Esophagus mucosa (tissue), 1 donor: ENCODE data around the gene YLPM1. TPM values are rescaled to one million over a fixed set of nuclear protein-coding genes. Genes with fewer than 3 reads are reported as not detected.
"Not testable (repeated sequence)": the region's sequence is repeated elsewhere in the genome, so short reads cannot be mapped to it uniquely, and the experiment has no call there.

ENCODE experiments used
- ATAC-seq: fragments of 200-7000 bp; cut with Tn5 transposase; one replicate; pipeline ENCODE4 v1.9.1; 2020
- total RNA-seq: library from RNA; stranded (reverse); gene quantifications from one replicate; pipeline ENCODE4 v1.2.4, GENCODE V29; 2023
- donor health status: DM: yes; HTN: yes; CAD: no.

Gene YLPM1, protein sequence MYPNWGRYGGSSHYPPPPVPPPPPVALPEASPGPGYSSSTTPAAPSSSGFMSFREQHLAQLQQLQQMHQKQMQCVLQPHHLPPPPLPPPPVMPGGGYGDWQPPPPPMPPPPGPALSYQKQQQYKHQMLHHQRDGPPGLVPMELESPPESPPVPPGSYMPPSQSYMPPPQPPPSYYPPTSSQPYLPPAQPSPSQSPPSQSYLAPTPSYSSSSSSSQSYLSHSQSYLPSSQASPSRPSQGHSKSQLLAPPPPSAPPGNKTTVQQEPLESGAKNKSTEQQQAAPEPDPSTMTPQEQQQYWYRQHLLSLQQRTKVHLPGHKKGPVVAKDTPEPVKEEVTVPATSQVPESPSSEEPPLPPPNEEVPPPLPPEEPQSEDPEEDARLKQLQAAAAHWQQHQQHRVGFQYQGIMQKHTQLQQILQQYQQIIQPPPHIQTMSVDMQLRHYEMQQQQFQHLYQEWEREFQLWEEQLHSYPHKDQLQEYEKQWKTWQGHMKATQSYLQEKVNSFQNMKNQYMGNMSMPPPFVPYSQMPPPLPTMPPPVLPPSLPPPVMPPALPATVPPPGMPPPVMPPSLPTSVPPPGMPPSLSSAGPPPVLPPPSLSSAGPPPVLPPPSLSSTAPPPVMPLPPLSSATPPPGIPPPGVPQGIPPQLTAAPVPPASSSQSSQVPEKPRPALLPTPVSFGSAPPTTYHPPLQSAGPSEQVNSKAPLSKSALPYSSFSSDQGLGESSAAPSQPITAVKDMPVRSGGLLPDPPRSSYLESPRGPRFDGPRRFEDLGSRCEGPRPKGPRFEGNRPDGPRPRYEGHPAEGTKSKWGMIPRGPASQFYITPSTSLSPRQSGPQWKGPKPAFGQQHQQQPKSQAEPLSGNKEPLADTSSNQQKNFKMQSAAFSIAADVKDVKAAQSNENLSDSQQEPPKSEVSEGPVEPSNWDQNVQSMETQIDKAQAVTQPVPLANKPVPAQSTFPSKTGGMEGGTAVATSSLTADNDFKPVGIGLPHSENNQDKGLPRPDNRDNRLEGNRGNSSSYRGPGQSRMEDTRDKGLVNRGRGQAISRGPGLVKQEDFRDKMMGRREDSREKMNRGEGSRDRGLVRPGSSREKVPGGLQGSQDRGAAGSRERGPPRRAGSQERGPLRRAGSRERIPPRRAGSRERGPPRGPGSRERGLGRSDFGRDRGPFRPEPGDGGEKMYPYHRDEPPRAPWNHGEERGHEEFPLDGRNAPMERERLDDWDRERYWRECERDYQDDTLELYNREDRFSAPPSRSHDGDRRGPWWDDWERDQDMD (N-terminal part only)
- total RNA-seq, result 30.6 TPM

DNA sequence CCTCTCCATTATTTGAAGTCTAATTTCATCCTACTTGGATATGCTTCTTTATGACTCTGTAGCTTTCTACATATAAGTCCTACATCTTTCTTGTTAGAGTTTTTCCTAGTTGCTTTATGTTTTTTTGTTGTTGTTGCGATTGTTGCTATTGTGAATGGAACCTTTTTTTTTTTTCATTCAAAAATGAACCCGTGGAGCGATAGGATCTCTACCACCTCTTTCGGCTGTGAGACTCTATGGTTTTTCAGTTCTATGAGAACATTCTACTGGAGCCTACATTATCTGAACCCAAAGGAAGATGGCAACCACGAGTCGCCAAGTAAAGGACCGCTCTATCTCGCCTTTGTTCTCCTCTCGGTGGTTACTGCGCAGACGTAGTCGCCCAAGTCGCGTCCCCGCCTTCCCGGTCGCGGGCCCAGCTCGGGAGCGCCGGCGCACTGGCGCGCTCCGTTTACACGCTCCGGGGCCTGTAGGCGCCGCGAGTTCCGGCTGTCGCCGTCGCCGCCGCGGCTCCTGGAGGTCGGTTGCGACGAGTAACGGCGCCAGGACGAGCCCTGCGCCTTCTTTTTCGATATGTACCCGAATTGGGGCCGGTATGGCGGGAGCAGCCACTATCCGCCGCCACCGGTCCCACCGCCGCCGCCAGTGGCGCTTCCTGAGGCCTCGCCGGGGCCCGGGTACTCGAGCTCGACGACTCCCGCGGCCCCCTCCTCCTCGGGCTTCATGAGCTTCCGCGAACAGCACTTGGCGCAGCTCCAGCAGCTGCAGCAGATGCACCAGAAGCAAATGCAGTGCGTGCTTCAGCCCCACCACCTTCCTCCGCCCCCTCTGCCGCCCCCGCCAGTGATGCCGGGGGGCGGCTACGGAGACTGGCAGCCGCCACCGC is at the start of gene YLPM1:
YLPM1 (plus strand) TSS at position 400 of the 886 bp plus-strand sequence; CDS start at position 574, 174 bp downstream.
- peak; percentile 98 for ATAC-seq

DNA sequence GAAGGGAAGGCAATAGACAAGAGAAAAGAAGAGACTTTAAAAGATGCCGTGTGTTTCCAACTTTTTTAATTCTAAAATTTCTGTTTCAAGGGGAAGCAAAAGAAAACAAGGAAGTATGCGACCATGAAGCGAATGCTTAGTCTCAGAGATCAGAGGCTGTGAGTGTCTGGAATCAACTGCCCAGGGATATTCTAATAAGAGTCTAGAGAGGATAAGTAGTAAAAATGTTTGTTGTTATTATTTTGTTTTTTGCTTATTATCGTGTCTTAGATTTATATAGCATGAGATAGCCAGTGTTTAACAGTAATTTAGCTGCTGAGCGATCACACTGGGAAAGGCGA is 49.8 kb upstream of the YLPM1 start:
- no peak for ATAC-seq

DNA sequence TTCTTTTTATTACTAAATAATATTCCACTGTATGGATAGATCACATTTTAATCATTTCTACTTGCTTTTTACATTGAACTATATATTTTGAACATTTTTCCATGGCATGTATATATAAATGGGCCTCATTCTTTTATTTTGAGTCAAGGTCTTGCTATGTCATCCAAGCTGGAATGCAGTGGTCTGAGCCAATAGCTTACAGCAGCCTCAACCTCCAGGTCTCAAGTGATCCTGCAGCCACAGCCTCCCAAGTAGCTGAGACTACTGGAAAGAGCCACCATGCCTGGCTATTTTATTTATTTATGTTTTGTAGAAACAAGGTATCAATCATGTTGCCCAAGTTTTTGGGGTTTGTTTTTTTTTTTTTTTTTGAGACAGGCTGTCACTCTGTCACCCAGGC is 42.6 kb upstream of the YLPM1 start:
- ATAC-seq, result no peak

DNA sequence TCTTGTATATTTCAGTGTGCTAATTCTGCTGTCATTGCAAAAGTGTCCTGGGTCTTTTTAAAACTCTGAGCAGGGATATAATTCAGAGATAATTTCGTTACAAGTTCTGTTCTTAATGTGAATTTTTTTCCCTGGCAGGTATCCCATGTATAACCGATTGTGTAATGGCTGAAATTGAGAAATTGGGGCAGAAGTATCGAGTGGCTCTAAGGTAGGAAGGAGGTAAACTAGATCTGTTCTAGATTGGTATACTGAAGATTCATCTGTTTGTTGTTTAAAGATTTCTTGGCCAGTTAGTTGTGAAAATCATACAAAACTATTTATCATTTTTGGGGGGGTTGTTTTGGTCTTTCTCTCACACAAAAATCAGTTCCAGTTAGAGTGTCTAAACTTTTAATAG is 40.0 kb upstream of the YLPM1 start:
- ATAC-seq, result no peak

DNA sequence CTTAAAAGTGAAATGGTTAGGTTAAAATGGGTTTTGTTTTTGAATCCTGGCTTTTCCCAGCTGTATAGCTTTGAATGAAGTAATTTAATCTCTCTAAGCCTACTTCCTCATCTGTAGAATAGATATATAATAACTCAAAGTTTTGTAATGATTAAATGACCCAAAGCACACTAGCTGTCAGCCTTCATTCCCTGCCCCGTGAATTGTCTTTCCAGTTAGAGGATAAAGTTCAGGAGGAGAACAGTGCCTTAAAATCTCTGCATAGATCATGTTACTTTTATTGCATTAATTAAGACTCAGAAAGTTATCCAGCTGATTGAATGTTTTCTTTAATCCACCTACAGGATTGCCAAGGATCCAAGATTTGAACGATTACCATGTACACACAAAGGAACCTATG is 30.7 kb upstream of the YLPM1 start:
- ATAC-seq, result no peak

DNA sequence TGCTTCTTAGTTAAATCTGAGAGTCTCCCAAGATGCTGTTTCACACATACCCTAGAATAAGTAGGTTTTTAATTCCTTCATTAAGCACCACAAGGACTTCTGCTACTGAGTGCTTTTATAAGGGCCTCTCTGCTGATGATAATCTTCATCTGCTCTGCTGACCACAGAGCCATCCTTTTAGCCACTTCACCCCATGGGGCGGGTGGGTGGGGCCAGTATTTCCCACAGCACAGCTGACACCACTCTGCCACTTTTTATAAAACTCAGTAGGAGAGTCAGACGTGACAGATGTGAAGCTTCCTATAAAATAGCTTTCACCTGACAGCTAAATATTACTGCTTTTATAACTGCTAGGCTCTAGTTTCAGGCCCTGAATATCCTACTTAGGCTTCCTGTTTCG is 29.9 kb upstream of the YLPM1 start:
- no peak for ATAC-seq

DNA sequence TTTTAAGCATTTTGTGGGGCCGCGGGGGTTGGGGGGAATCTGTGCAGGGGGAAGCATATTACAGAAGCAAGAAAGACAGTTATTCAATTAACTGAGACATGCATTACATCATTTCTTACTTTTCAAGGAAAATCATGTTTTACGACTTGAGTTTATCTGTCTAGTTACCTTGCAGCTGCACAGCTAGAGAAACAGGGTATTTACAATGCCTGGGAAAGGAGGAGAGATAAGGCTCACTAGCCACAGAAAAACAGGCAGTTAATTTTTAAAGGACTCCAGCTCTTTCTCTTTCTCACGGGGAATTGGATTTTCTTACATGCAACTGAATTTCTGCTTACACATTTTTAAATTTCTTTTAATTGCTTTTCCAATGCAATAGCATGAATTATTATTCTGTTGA is 28.0 kb upstream of the YLPM1 start:
- ATAC-seq, result no peak

DNA sequence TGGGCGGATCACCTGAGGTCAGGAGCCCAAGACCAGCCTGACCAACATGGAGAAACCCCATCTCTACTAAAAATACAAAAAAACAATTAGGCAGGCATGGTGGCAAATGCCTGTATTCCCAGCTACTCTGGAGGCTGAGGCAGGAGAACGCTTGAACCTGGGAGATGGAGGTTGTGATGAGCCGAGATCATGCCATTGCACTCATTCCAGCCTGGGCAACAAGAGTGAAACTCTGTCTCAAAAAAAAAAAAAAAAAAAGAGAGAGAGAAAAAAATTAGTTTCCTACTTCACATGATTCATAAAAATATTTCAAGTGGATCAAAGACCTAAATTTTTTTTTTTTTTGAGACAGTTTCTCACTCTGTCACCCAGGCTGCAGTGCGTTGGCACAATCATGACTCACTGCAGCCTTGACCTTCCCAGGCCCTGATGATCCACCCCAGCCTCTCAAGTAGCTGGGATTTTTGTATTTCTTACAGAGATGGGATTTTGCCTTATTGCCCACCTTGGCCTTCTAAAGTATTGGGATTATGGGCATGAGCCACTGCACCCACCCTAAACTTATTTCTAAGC is 25.3 kb upstream of the YLPM1 start:
- ATAC-seq, result no peak

DNA sequence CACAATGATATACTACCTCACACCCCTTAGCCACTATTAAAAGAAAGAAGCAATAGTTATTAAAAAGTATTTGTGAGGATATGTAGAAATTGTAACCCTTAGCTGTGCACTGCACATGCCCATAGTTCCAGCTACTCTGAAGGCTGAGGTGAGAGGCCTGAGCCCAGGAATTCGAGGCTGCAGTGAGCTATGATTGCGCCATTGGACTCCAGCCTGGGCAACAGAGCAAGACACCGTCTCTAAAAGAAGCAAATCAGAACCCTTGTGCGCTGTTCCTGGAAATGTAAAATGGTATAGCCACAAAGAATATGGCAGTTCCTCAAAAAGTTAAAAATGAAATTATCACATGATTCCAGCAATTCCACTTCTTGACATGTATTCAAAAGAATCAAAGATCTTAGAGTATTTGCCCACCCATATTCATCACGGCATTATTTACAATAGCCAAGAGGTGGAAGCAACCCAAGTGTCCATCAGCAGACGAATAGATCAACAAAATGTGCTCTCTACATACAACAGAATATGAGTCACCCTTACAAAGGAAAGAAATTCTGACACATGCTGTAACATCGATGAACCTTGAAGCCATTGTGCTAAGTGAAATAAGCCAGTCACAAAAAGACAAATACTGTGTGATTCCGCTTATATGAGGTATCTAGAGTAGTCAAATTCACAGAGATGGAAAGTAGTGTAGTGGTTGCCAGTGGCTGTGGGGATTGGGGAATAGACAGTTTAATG is 23.7 kb upstream of the YLPM1 start:
- ATAC-seq, result peak; percentile 70

DNA sequence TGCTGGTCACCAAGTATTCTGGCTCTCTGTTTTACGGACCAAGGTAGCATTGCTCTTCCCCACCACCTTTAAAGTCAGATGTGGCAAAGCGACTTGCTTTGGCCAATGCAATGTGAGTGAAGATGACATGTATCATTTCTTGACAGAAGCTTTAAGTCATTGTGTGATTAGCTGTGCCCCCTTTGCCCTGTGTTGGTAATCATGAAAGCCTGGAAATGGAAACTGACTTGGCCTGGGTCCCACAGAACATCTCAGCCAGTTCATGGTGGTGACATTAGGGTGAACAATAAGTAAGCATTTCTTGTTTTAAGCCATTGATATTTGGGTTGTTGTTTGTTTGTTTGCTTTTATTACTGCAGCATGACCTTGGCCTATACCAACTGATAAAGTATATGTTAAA is 15.9 kb upstream of the YLPM1 start:
- ATAC-seq, result no peak

DNA sequence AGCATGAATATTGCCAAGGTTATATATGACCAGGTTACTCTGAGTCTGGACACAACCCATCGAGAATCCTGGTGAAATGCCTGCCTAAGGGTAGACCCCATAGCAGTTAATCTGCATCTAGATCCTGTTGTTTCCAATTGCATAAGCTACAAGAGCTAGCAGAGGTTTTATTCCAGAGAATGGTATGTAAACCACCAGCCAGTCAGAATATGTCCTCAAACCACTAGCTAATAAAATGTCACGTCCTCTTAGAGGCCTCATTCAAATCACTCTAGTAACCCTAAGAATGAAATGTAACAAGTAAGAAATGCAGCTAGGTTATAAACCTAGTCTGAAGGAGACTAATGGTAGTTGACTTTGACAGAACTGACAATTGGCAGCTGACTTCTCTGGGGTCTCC is 9.0 kb upstream of the YLPM1 start:
- no peak for ATAC-seq

DNA sequence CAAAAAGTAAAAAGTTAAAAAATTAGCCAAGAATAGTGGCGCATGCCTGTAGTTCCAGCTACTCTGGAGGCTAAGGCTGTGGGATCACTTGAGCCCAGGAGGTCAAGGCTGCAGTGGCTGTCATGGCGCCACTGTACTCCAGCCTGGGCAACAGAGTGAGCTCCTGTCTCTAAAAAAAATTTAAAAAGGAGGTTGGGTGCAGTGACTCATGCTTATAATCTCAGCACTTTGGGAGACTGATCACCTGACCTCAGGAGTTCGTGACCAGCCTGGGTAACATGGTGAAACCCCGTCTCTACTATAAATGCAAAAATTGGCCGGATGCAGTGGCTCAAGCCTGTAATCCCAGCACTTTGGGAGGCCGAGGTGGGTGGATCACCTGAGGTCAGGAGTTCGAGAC is 8.2 kb upstream of the YLPM1 start:
- no peak for ATAC-seq

DNA sequence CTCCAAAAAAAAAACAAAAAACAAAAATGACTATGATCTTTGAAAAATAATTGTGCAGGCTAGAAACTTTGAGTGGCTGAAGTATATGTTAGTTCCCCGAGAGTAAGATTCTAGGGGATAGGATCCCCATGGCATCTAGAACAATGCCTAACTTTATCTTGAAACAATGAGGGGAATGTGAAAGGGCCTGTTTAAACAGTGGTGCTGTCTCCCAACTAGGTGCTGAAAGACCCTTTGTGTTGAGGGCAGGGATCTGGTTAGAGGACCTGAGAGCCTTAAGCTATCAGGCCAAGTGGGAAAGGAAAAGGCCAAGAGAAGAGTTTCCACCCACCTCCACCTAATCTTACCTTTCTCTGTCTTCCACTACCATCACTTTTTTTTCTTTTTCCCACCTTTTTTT is 6.8 kb upstream of the YLPM1 start:
- ATAC-seq, result no peak

DNA sequence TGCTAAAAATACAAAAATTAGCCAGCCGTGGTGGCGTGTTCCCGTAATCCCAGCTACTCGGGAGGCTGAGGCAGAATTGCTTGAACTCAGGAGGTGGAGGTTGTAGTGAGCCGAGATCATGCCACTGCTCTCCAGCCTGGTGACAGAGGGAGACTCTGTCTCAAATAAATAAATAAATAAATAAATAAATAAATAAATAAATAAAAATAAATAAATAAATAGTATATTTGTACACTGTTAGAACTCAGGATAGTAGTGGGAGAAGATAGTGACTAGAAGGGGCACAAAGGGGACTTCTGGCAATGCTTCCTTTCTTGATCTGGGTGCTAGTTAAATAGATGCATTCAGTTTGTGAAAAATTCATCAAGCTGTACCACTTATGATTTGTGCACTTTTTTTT is 4.6 kb upstream of the YLPM1 start:
- ATAC-seq, result not testable (repeated sequence)

DNA sequence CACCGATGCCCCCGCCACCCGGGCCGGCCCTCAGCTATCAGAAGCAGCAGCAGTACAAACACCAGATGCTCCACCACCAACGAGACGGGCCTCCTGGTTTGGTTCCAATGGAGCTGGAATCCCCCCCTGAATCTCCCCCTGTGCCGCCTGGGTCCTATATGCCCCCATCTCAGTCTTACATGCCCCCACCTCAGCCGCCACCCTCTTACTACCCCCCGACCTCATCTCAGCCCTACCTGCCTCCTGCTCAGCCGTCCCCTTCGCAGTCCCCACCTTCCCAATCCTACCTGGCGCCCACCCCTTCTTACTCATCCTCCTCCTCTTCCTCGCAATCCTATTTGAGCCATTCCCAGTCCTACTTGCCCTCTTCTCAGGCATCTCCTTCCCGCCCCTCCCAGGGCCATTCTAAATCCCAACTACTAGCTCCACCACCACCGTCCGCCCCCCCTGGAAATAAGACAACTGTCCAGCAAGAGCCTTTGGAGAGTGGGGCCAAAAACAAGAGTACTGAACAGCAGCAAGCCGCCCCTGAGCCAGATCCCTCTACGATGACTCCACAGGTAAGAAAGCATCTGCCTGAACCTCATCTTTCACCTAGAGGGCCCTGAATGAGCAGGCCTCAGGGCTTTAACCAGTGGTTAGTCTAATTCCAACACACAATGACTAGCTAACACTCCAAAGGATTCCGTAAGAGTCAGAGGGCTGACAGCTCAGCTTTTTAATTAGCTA is 851 bp downstream of the YLPM1 start:
- peak; percentile 46 for ATAC-seq

DNA sequence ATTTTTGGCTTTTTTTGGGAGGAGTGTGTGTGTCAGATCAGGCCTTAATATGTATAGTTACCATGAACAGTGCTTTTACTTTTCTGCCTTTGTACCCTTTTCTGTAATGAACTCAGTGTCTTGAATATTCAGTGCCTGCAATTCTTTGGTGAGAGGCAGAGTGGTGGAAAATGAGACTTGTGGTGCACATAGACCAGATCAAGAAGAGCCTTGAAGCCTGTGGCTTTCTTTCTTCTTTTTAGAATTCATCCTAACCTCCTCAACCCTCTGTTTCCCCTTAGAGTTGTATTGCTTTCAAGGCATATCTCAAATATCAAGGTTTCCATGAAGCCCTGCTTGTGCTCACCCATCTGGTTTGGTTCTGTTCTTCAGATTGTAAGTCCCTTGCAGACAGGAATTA is 2.6 kb downstream of the YLPM1 start:
- no peak for ATAC-seq

DNA sequence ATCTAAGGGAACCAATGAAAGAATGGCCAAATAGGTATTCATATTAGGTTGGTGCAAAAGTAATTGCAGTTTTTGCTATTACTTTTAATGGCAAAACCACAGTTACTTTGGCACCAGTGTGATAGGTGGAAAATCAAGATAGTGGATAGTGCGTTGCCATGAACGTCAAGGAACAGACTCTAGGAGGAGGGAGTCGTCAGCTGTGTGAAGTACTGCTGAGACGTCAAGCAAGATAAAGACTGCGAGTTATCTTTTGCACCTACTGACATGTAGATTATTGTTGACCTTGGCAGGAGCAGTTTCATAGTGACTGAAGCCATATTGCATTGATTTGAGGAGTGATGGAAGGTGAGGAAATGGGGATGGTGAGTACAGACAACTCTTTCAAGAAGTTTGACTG is 8.3 kb downstream of the YLPM1 start:
- ATAC-seq, result no peak

DNA sequence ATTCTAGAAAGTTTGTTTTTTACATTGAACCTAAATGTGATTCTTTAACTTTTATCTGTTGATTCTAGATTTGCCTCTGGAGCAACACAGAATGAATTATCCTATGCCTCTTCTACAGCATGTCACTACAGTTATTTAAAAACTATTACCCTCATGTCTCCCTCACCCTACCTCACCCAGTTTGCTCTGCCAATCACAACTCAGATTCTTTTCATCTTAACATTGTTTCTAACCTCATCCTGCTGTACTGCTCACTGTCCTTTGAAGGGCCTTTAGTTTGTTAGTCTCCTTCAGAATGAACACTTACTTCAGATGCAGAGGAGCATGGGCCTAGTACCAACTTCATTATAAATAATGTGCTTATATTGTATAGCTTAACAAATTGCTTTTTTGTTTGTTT is 21.5 kb downstream of the YLPM1 start:
- ATAC-seq, result no peak

DNA sequence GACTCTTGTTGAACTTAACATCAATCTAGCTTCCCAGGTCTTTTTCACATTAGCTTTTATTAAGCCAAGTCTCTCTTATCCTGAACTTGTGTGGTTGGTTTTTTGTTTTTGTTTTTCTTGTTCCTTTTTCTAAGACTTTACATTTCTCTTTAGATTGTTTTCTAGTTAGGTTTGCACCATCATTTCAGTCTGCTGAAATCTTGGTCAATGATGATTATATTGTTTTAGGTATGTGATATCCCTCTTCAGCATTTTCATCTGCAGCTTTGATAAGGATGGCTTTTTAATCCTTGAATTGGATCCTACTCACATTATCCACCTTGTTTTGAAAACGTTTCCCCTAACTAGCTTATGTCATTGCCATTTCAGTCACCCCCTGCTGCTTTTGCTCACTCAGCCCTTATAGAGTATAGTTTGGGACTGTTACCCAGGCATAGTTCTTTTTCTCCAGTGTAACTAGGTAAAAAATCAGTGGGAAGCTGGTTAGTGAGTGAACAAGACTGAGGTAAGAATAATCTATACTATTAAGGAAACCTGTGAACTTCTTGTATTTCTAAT is 22.0 kb downstream of the YLPM1 start:
- no peak for ATAC-seq

DNA sequence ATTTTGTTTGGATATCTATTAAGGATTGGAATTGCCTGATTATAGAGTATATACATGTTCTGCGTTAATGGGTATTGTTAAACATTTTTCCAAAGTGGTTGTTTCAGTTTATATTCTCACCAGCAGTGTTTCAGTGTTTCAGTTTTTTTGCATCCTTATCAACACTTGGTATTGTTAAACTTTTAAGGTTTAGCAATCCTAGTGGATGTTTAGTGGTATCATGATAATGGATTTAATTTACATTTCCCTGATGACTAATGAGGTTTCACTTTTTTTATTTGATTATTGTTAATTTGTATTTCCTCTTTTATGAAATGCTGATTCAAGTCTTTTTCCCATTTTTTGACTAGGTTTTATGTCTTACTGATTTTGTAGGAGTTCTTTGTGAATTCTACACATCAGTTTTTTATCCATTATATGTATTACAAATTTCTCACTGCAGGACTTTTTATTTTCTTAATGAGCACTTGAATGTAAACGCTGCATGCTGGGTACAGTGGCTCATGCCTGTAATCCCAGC is 23.7 kb downstream of the YLPM1 start:
- no peak for ATAC-seq
